Activated naive CD4-positive, alpha-beta T cell treated with Interleukin-2 at 50 U/mL for 16 hours (primary cell): ENCODE results near the gene MIF4GD.
A peak's percentile ranks its signal among the peaks of the same experiment; 100 is the strongest.
"Not testable (repeated sequence)": the region's sequence is repeated elsewhere in the genome, so short reads cannot be mapped to it uniquely, and the experiment has no call there.

Experiments
- DNase-seq: peaks from one replicate; pipeline ENCODE4 v3.0.0-alpha.2; 2020

Gene MIF4GD

DNA sequence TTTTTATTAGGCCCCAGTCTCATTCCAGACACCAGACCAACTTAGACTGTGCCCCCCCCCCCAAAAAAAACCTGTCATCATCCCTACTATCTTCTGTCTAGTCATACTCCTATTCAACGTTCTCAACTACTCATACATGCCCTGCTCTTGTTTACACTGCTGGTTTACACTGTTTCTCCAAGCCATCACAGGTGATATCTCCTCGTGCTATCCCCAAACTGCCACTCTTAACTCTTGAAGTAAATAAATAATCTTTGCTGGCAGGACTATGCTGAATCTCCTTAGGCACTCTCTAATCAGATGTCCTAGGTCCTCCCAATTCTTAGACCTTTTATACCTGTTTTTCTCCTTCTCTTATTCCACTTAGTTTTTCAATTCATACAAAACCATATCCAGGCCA, 13.8 kb downstream of the MIF4GD start:
- DNase-seq: not testable (repeated sequence)

DNA sequence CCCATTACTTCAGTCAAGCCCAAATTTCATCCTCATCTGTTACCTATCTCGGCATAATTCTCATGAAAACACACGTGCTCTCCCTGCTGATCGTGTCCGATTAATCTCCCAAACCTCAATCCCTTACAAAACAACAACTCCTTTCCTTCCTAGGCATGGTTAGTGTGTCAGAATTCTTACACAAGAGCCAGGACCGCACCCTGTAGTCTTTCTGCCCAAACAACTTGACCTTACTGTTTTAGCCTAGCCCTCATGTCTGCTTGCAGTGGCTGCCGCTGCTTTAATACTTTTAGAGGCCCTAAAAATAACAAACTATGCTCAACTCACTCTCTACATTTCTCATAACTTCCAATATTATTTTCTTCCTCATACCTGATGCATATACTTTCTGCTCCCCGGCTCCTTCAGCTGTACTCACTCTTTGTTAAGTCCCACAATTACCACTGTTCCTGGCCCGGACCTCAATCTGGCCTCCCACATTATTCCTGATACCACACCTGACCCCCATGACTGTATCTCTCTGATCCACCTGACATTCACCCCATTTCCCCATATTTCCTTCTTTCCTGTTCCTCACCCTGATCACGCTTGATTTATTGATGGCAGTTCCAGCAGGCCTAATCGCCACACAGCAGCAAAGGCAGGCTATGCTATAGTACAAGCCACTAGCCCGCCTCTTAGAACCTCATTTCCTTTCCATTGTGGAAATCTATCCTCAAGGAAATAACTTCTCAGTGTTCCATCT, 14.9 kb downstream of the MIF4GD start:
- DNase-seq: not testable (repeated sequence)

DNA sequence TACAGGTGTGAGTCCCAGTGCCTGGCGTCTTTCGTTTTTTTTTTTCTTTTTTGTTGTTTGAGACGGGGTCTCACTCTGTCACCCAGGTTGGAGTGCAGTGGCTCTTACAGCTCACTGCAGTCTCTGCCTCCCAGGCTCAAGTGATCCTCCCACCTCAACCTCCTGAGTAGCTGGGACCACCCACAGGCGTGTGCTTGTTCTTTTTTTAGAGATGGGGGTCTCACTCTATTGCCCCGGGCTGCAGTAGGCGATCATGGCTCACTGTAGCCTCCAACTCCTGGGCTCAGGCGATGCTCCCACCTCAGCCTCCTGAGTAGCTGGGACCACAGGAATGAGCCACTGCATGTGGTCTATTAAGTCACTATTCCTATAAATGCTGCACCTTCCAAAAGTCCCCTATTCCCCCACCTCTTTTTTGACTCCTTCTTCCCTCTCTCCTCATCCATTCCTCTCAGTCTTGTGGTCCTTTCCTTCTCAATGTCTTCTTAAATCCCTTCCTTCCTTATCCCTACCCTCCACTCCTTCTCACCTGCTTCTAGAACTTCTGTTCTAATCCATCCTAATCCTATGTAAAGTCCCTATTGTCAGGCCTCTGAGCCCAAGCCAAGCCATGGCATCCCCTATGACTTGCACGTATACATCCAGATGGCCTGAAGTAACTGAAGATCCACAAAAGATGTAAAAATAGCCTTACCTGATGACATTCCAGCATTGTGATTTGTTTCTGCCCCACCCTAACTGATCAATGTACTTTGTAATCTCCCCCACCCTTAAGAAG, 18.8 kb downstream of the MIF4GD start:
- DNase-seq: no peak

DNA sequence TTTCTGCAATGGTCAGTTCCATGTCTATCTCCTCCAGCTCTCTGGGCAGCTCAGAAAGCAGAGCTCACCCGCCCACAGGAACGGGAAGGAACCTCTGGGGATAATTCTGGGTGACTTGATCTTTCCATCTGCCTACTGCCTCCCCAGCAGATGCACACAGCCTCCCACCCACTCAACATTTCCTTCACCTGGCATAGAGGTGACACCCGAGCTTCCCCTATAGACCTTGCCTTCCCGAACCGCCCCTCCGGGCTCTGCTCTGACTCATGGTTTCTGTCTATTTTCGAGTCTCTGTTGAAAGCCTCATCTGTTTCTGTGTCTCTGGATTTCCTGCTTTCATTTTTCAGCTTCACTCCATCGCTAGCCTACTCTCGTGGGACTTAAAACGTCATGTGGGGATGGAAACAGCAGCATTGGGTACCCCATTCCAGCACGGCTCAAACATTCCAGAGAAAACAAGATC, 21.0 kb downstream of the MIF4GD start:
- DNase-seq: peak; percentile 86

DNA sequence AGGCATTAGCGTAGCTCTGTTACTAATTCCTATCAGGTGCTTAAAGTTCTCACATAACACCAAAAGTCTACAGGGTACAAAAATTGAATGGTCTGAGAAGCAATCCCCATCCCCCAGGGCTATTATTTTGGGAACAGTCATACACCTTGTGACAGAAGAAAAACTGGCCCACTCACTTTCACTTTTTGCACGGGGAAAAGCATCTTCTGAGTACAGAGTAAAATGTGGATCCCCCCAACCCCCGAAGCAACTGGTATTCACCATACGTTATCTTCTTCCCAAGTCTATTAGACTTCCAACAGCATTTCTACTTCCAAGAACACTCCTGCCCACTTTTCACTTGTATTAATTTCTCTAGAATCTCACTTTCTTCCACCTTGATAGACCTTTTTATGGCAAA, 21.5 kb downstream of the MIF4GD start:
- no peak for DNase-seq

DNA sequence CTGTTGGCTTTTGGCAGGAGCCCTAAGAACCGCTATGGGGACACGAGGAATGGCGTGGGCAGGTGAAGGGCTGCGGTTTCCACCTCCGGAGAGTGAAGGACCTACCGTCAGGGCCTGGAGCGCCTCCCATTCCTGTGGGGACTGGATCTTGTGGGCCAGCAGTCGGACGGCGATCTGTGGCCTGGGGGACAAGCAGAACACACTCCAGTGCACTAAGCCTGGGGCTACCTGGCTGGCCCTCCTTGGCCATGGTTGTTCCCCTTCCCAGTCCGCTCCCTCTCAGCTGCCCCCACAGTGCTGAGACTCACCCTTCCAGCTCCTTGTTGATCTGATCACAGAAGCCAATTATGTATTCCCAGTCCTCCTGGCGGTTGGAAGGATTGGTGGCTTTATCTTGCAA, 24.6 kb downstream of the MIF4GD start:
- DNase-seq: no peak

DNA sequence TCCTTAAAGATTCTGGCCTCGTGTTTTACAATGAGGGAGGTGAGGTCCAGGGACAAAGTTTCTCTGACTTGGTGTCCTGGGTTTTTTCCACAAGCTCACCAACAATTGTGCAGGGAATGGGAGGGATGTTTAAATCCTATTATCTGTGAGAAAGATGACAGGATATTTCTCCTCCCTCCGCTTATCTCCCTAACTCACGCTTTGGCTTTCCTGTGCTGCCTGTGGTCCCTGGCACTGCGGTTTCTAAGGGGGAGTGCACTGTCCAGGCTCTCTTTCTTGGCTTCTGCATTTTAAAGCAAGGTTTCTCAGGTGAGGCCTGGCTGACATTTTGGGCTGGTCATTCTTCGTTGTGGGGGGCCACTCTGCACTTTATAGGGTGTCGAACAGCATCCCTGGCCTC, 26.0 kb downstream of the MIF4GD start:
- no peak for DNase-seq

DNA sequence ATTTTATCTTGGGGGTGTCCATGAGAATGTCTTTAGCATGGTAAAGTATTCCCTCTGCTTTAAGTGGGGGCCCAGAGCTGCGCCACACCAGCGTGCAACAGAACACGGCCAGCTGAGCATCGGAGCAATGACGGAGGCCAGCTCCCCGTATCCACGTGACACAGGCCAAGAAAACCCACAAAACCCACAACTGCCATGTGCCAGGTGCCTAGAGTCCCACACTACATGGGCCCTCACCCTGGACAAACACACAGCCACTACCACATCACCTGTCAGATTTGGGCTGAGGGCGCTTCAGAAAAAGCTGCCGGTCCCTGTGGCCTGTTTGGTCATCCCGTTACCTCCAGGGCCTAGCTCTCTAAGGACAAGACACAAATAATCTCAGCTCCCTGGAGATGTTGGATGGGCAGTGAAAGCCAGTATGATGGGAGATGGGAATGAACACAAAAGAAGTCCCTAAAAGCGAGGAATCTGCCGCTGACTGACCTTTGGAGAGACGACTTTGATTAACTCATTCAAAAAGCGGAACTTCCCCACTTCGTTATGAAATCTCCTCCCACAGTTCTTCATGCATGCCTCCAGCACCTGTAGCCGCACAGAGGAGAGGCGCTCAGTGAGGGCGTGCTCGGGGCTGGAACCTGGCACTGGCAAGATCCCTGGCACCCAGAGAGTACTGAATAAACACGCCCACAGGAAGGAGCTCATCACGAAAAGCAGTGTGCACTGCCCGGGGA, 26.7 kb downstream of the MIF4GD start:
- no peak for DNase-seq

DNA sequence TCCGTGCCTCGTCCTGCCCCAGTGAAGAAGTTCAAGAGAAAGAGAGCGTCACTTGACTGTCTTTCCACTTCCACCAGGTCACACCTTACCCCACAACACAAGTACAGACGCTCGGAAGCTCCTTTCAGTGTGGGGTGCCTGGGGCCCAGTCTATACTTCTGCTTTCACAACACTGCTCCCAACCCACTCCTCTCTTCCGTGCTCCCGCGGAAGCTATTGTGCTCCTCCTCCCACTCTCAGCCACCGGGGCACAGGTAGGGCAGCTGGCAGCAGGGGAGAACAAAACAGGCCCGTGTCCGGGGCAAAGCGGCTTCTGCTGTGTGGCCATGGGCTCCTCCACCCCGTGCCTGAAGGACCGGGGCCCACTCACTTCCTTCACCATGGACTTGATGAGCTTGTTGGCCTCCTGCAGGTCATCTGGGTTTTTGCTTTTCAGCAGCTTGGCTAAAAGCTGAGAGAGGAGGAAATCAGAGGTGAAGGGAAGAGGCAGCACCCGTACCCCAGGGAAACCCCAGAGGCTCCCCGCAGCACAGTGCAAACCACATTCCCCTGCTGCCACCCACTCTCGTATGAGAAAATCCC, 28.5 kb downstream of the MIF4GD start:
- peak; percentile 63 for DNase-seq

DNA sequence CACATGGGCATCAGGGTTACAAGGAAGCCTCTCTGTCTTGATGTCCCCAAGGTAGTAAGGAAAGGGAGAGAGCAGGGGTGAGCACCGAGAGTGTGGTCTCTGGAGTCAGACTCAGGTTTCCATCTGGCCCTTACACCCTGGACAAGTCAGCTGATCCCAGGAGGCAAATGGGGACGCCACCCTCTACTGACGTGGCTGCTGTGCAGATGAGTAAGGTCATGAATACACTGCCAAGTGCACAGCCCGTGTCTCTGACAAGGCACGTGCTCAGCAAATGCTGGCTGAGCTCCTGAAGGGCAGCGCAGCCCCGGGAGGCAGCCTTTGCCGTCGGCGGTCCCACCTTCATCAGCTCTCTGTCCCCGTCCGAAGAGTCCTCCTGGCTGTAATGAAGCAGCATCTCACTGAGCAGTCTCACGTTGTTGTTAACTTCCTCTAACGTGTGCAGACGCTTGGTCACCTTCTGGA, 29.0 kb downstream of the MIF4GD start:
- peak; percentile 42 for DNase-seq

DNA sequence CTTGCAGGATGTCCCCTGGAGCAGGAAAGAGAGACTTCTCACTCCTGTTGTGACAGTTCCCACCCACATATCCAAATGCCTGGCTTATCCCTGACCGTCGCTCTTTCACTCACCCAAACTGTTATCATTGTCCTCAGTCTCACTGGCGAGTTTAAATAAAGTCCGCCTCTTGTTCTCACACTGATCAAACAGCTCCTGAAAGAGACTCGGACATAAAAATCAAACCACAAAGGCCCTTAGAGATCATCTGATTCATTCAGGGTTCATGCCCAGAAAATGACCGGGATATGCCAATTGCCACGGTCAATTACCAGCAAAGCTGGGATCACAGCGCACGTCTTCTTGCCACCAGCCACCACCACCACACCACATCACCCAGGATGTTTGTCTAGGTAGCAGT, 29.5 kb downstream of the MIF4GD start:
- no peak for DNase-seq

DNA sequence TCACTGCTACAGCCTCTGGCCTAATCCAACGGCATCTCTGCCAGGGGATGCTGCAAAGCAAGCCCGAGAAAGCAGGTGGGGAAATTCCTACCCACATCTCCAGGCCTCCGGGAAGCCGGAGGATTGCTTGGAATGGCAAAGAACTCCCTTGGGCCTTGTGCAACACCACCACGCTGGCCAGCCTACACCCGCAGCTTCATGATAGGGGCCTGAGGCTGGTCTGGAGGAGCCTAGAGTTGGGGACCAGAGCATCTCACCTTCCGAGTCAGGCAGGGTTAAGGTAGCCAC, 29.9 kb downstream of the MIF4GD start:
- no peak for DNase-seq

DNA sequence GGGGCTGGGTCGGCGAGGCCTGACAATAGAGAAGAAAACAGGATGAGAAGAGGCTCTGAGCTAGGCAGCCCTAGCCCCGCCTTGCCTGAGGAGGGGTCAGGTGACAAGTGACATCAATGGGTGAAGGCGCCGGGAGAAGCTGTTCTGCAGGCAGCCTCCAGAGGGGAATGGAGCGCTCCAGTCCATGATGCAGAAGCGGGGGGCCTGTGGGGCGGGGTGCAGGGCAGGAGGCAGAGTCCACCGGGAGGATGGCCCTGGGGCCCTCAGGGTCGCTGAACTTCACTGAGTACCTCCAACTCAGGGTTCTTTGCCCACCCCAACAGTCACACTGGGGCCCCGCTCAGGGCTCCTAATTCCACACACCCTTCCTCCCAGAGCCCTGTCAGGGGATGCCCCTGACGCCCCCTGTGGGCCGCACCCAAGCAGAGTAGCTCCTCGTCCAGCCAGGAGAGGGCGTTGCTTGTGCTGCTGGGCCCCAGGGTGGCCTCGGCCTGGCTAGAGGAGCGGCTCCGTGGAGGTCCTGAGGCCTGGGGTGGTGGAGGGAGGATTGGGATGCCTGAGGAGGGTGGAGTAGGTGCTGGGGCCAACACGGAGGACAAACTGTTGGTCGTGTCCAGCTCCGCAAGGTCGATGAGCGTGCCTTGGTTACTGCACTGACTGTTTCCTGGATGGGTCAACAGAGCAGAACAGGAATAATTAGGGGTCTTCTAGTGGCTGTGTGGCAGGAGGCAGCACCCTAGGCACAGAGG, 30.5 kb downstream of the MIF4GD start:
- DNase-seq: peak; percentile 34

DNA sequence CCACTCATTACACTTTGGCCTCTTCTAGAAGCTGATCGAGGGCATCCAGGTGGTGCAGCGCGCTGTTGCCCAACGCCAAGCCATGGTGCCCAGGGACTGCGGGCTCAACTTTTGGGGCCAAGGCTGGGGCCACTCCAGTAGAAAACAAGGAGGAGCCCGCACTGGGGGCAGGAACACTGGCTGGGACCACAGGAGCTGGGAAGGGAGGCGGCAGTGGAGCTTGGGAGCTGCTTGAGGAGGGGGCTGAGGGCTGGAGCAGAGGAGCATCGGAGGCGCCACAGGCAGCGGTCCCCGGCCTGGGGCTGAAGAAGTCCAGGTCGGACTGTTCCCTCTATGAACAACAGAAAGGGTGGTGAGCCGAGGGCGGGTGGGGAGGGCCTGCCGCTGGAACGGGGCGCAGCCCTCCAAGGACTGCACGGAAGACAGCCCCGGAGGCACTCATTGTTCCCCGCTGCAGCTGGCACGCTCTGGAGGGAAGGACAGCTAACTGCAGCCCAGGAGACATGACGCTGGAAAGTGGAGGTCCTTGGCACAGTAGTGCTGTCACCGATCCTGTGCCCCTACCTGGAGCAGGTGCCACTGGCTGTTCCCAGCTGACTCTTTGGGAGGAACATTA, 31.1 kb downstream of the MIF4GD start:
- no peak for DNase-seq

DNA sequence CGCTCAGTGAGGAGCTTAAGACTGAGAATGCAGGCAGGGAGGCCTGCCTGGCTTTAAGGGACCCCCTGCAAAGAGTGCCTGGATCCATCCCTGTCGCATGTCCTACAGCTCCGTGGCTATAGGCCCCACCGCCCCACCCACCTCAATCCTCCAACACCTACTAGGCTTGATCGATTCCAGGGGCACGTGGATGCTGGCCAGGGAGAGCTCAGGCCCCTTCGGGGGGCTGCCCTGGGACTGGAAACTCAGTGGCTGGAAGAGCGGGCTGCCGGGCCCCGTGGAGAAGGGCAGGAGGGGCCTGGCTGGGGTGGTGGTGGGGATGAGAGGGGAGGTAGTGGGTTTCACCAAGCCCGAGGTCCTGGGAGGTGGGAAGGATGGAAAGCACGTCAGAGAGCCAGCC, 31.8 kb downstream of the MIF4GD start:
- DNase-seq: no peak

DNA sequence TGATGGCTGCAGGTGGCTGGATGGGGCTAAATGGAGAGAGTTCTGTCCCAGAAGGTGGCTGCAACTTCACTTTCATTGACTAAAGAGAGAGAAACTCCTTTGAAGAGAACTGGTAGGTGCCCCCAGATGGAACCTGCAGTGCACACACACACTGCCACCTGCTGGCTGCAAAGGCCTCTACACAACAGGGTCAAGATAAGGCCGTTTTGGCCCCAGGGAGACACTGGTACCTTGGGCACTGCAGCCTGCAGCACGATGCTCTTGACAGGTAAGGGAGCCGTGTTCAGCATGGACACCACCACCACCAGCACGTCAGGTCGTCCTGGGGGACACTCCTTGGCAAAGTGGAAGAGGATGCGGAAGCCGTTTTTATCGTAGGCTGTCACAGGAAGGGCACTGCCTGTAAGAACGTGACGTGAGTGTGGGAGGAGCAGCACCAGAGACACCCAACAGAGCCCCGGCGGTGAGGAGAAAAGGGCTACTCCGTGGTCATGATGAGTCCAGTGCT, 32.3 kb downstream of the MIF4GD start:
- peak; percentile 68 for DNase-seq

DNA sequence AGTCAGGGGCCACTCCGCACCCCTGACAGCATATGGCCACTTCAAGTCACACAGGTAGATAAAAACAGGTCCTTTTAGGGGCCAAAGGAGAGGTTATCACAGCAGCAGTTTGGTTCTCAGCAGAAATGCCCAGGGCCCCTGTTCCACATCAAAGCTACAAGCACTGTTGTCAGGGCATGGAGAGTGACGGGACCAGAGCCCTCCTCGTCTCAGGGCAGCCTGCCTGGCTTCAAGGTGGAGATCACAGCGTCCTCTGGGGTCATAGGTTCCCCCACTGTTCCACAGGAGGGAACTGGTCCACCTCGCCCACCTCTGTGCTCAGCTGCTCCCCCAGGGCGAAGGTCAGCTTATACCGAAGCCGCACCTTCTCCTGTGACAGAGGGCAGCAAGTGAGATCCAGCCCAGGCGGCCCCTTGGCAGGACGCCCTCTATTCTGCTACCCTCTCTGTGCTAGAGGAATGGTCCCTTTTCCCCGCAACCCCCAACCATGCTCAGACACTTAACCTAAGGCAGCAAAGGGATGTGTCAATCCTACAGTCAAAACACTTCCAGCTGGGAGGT, 32.9 kb downstream of the MIF4GD start:
- no peak for DNase-seq

DNA sequence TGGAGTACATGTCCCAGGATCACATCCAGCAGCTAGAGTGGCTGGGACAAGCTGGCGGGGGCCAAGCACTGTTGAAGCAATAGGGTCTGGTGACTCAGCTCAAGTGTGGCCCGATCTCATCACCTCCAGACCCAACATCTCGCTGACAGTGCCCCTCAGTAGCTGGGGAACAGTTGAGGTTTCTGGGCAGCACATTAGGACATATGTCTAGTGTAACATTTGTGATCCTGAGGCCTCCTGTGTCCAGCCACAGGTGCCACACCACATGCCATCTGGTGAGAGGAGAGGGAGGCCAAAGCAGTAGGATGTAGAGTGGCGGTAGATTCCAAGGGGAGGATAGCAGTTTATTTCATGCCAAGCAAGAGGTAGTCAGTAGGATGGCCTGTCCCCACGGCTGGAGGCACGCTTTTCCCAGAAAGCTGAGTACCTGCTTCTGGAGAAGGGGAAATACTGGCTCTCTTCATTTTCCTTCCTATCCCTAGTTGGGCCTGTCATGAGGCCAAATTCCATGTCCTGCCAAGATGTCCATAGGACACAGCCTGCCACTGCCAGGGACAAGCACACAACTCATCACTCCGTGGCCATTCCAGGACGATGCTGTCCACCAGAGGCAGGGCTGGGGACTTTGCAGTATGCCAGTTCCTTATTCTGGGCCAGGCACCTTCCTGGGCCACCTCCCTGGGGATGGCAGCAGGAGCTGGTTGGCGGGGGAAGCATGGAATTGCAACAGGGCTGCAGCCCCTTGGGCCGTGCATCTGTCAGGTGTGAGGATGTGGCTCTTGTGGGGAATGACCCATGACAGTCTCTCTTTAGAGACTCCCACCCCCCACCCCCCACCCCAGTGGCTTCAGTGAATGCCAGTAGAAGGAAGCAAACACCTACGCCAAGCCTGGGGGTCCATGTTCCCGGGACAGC, 33.7 kb downstream of the MIF4GD start:
- DNase-seq: no peak

DNA sequence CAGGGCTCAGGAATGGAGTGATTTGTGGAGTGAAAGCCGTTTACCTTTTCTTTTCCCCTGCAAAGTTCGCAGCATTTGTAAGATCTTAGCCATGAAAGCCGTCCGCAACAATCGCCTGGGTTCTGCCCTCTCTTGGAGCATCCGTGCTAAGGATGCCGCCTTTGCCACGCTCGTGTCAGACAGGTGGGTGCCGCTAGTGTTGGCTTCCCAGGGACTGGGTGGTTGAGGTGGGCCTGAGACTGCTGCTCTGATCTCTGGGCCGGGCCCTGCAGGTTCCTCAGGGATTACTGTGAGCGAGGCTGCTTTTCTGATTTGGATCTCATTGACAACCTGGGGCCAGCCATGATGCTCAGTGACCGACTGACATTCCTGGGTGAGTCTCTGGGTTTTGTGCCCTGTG, 38.2 kb downstream of the MIF4GD start:
- DNase-seq: no peak

DNA sequence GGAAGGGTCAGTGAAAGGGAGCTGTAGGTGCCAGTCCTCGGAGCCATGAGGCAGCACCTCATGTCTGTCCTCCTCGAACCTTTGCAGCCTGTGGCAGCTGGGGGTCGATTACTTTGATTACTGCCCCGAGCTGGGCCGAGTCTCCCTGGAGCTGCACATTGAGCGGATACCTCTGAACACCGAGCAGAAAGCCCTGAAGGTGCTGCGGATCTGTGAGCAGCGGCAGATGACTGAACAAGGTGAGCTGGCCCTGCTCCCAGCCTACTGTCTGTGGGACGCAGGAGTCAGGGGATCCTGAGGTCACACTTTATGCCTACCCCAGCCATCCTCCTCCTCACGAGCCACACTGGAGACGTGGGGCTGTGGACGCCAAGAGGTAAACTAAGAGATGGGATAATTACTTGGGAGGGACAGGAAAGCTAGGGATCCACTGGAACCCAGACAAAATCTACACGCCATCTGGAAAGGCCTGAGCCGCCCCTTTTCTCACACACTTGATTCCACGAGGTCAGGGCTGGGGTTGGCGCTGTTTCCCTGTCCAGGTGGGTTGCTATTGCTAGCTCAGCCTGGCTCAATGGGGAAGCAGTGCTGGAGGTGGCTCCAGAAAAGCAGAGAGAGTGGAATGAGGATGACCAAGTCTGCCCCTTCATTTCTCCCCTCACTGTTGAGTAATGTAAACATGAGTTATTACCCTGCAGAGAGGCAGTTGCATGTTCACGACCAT, 39.1 kb downstream of the MIF4GD start:
- no peak for DNase-seq
